Lung (tissue), 12 donors: ENCODE measurements around the gene G6PC3. TPM values are rescaled to one million over a fixed set of nuclear protein-coding genes. Genes with fewer than 3 reads are reported as not detected.

Experiments used
- ATAC-seq: fragments of 200-7000 bp; cut with Tn5 transposase; one replicate; pipeline ENCODE4 v1.9.1; 2020; ENCODE audit warnings: moderate number of reproducible peaks; ENCODE audit not compliant: insufficient read depth, low FRiP score
- DNase-seq, 3 donors: peaks; one replicate each; pipeline ENCODE4 v3.0.0-alpha.2; 2013 to 2017
- H3K27ac ChIP-seq, 2 donors: one replicate each; pipeline ENCODE4 v1.5.1; 2013; ENCODE audit warnings: mild to moderate bottlenecking in 2 of 2, moderate library complexity in 2 of 2, control low read depth in 1 of 2, inconsistent platforms in 1 of 2, low read depth in 1 of 2, low read length in 1 of 2
- H3K27me3 ChIP-seq, 3 donors: one replicate each; pipeline ENCODE4 v1.5.1; 2013; ENCODE audit warnings: low read length in 2 of 3; ENCODE audit not compliant: control insufficient read depth in 3 of 3, insufficient read depth in 3 of 3
- H3K36me3 ChIP-seq, 4 donors: one replicate each; pipeline ENCODE4 v1.5.1; 2013; ENCODE audit warnings: low read length in 4 of 4, mild to moderate bottlenecking in 1 of 4, moderate library complexity in 1 of 4; ENCODE audit not compliant: control insufficient read depth in 4 of 4, insufficient read depth in 4 of 4
- H3K4me1 ChIP-seq, 5 donors: one replicate each; pipeline ENCODE4 v1.5.1; 2013; ENCODE audit warnings: low read length in 5 of 5, mild to moderate bottlenecking in 2 of 5, moderate library complexity in 1 of 5; ENCODE audit not compliant: control insufficient read depth in 5 of 5, insufficient read depth in 5 of 5
- H3K4me3 ChIP-seq: one replicate; pipeline ENCODE4 v1.5.1; 2013; ENCODE audit warnings: mild to moderate bottlenecking, control low read depth, moderate library complexity
- H3K9ac ChIP-seq, 2 donors: one replicate each; pipeline ENCODE4 v1.5.1; 2013; ENCODE audit warnings: low read length in 2 of 2, control low read depth in 1 of 2; ENCODE audit not compliant: insufficient read depth in 1 of 2
- H3K9me3 ChIP-seq, 4 donors: one replicate each; pipeline ENCODE4 v1.5.1; 2013; ENCODE audit warnings: low read length in 3 of 4, mild to moderate bottlenecking in 1 of 4, moderate library complexity in 1 of 4; ENCODE audit not compliant: control insufficient read depth in 4 of 4, insufficient read depth in 3 of 4
- CTCF ChIP-seq: IDR thresholded peaks from 2 replicates; pipeline ENCODE4 v1.5.1; 2012; ENCODE audit warnings: mild to moderate bottlenecking; ENCODE audit errors: control extremely low read depth, extremely low read depth
- WGBS, 2 donors: extraction: QIAGEN DNeasy Blood & Tissue Kit; methylation state at CpG; one replicate each; pipeline ENCODE4 v1.1.7; 2013; 5-methylcytosine and 5-hydroxymethylcytosine counted together
- polyA plus RNA-seq, 2 donors: library from polyadenylated mRNA; stranded (reverse); fragments of 200-250 nt; gene quantifications; one replicate each; pipeline ENCODE4 v1.2.1, GENCODE V29; 2013
- total RNA-seq, 2 donors: library from RNA; depleted of rRNA in 1 of 2; stranded (reverse); fragments of >200 nt in 1 of 2; gene quantifications; one replicate each; pipeline ENCODE4 v1.2.1, GENCODE V29; 2014 to 2021
- donor health status: control.
- donor health status: control.
- donor health status: Bipolar disorder and iron deficiency.
- donor health status: healthy.
- donor health status: DM: yes; HTN: yes; CAD: no.

The G6PC3 gene
- total and polyA plus RNA-seq, 4 donors, result 21.2 to 87.4 (median 79.7) TPM

GRCh38 chr17:44076716-44077594 lies 6.4 kb downstream of the G6PC3 start:
- H3K9me3 ChIP-seq, result no peaks in the 10 kb centered on the region
- no peaks in the 10 kb centered on the region for H3K27me3 ChIP-seq
- H3K4me3 ChIP-seq, result no peak overlapping the region
- no peak for ATAC-seq
- WGBS, 2 donors, result 71 to 72% methylated on average over 6 of the region's 6 CpGs
- peaks cover under 1 to 9% (median 1%) of the 10 kb centered on the region in 5 donors for H3K4me1 ChIP-seq
- no peak overlapping the region for H3K9ac ChIP-seq
- DNase-seq, result no peak
- peaks cover 25 to 69% (median 38%) of the 10 kb centered on the region in 4 donors for H3K36me3 ChIP-seq
- TF ChIP-seq CTCF, result no peak
- H3K27ac ChIP-seq, result peak overlapping the region in 1 of 2 donors; percentile 54

DNA sequence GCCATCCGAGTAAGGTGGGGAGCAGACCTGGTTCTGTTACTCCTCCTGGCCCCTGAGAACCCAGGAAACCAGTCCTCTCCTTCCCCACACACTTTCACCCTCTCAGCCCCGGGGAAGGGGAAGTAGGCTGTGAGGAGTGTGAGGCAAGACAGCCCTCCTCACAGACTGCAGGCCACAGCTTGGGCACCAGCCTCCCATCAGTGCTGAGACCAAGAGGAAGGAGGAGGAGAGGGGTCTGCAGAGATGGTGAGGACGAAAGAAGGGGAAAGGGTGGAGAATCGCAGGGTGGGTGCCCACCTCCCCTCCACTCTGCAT lies 7.0 kb downstream of the G6PC3 start:
- Histone ChIP-seq H3K27ac (peak overlapping the region in 1 of 2 donors; percentile 54), H3K9ac (no peak overlapping the region), H3K36me3 (peaks cover 29 to 74% (median 43%) of the 10 kb centered on the region in 4 donors), H3K4me3 (no peak overlapping the region), H3K9me3 (no peaks in the 10 kb centered on the region), H3K4me1 (peaks cover 0 to 7% (median 0%) of the 10 kb centered on the region in 5 donors), H3K27me3 (no peaks in the 10 kb centered on the region)
- no peak for TF ChIP-seq CTCF
- no peak for DNase-seq
- WGBS, 2 donors, result 36 to 60% methylated on average over 4 of the region's 4 CpGs
- ATAC-seq, result no peak

DNA sequence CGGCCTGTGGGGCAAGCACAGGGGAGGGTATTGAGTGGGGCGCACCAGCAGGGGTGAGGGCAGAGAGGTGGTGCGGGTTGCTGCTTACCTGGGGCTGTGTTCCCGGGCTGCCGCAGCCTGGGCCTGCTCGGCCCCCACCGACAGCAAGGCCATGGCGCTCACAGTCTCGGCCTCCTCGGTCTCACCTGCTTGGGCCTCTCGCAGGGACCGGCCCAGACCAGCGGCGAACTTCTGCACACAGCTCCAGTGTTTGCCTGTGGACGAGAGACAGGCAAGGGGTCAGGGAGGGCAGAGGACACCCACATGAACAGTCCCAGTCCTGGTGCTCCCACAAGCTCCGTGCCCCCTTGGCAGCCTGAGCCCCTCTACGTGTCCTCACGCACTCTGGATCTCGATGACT lies 7.9 kb downstream of the G6PC3 start:
- Histone ChIP-seq H3K36me3 (peaks cover 32 to 79% (median 44%) of the 10 kb centered on the region in 4 donors), H3K9ac (no peak overlapping the region), H3K27me3 (no peaks in the 10 kb centered on the region), H3K4me3 (no peak overlapping the region), H3K27ac (no peak overlapping the region), H3K9me3 (no peaks in the 10 kb centered on the region), H3K4me1 (peaks cover 0 to 7% (median 0%) of the 10 kb centered on the region in 5 donors)
- ATAC-seq (no peak), DNase-seq (no peak)
- no peak for TF ChIP-seq CTCF
- 93 to 96% methylated on average over 19 of the region's 19 CpGs for WGBS, 2 donors
